Testis (tissue), 2 donors: ENCODE data around the gene MYG1.

Source experiments
- CTCF ChIP-seq, 3 experiments: fragments of 450-650 bp in 2 of 3; fragments of 200-600 bp in 1 of 3; sonication (generic) in 1 of 3; IDR thresholded peaks; one replicate each; pipeline ENCODE4 v1.5.1; 2016 to 2019; ENCODE audit warnings: antibody characterized with exemption in 3 of 3, mild to moderate bottlenecking in 2 of 3, moderate library complexity in 1 of 3
- POLR2A ChIP-seq: fragments of 450-650 bp; IDR thresholded peaks from one replicate; pipeline ENCODE4 v1.6.1; 2017; ENCODE audit warnings: antibody characterized with exemption, mild to moderate bottlenecking, moderate library complexity

GRCh38 chr12:53300187-53300586 lies 692 bp downstream of the MYG1 start:
- no peak for TF ChIP-seq POLR2A
- no peak for TF ChIP-seq CTCF (IDR thresholded peaks at IDR 0.05)
